HG03439 (cell line): Measurements from ENCODE around the gene B2M.
A peak's percentile ranks its signal among the peaks of the same experiment; 100 is the strongest.
"Not testable (repeated sequence)": the region's sequence is repeated elsewhere in the genome, so short reads cannot be mapped to it uniquely, and the experiment has no call there.

ENCODE experiments used
- ATAC-seq: cut with Tn5 transposase; IDR thresholded peaks from one replicate; pipeline ENCODE4 v1.9.1; 2021; ENCODE audit warnings: mild to moderate bottlenecking, moderate library complexity; ENCODE audit not compliant: unreplicated experiment

B2M gene

DNA sequence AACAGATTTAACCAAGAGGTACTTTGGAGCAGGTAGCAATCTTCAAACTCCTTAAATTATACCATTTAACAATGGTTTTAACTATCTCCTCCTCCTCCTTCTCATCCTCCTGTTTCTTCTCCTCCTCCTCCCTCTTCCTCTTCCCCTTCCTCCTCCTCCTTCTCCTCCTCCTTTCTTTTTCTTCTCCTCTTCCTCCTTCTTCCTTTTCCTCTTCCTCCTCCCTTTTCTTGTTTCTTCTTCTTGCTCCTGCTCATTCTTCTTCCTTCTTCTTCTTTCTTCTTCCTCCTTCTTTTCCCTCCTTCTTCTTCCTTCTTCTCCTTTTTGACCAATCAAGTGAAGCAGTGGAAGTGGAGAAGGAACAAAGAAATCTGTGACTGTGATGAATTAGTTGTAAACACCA is 14.3 kb upstream of the B2M start:
- no peak for ATAC-seq

DNA sequence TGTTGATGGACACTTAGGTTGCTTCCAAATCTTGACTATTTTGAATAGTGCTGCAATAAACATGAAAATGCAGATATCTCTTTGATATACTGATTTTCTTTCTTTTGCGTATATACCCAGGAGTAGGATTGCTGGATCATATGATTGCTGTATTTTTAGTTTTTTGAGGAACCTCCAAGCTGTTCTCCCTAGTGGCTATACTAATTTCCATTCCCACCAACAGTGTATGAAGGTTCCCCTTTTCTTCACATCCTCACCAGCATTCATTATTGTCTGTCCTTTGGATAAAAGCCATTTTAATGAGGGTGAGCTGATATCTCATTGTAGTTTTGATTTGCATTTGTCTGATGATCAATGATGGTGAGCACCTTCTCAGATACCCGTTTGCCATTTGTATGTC is 12.7 kb upstream of the B2M start:
- no peak for ATAC-seq

DNA sequence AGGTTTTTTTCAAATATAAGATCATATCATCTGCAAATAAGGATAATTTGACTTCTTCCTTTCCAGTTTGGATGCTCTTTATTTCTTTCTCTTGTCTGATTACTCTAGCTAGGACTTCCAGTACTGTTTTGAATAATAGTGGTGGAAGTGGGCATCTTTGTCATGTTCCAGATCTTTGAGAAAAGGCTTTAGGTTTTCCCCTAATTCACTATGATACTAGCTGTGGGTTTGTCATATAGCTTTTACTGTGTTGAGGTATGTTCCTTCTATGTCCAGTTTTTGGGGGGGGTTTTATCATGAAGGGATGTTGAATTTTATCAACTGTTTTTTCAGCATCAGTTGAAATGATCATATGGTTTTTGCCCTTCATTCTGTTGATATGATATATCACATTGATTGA is 10.6 kb upstream of the B2M start:
- not testable (repeated sequence) for ATAC-seq

DNA sequence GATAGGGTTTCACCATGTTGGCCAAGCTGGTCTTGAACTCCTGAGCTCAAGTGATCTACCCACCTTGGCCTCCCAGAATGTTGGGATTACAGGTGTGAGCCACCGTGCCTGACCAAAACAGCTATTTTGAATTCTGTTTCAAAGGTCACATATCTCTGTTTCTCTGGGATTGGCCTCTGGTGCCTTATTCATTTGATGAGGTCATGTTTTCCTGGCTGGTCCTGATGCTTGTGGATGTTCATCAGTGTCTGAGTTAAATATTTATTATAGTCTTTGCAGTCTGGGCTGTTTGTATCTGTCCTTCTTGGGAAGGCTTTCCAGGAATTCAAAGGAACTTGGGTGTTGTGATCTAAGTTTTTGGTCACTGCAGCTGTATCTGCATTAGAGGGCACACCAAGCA is 5.3 kb upstream of the B2M start:
- no peak for ATAC-seq

DNA sequence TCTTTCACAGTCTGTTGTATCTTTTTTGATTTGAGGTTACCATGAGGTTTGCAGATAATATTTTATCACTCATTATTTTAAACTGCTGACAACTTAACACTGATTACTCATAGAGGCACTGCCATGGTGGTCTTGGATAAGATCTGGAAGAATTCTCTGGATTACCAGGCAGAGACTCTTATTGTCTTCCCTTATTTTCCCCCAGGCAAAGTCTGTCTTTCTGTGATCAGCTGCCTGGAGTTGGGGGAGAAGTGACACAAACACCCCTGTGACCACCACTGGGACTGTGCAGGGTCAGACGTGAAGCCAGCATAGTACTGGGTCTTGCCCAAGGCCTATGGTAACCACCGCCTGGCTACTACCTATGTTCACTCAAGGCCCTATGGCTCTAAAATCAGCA is 4.9 kb upstream of the B2M start:
- ATAC-seq = no peak

DNA sequence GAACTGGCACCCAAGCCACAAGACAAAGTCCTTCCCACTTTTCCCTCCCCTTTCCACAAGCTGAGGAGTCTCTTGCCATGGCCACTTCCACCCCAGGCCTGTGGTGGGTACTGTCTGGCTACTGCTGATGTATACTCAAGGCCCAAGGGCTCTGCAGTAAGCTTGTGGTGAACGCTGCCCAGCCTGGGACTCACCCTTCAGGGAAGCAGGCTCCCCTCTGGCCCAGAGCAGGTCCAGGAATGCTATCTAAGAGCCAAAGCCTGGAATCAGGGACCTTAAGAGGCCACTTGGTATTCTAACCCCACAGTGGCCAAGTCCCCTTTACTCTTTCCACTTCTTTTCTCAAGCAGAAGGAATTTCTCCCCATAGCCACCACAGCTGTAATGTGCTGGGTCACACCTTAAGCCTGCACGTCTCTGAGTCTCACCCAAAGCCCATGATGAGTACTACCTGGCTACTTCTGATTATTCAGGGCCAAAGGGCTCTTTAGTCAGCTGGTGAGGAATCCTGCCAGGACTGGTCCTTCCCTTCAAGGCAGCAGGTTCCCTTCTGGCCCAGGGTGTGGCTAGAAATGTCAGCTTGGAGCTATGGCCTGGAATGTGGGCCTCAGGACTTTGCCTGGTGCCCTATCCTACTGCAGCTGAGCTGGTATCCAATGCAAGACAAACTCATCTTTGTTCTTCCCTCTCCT is 4.2 kb upstream of the B2M start:
- no peak for ATAC-seq

DNA sequence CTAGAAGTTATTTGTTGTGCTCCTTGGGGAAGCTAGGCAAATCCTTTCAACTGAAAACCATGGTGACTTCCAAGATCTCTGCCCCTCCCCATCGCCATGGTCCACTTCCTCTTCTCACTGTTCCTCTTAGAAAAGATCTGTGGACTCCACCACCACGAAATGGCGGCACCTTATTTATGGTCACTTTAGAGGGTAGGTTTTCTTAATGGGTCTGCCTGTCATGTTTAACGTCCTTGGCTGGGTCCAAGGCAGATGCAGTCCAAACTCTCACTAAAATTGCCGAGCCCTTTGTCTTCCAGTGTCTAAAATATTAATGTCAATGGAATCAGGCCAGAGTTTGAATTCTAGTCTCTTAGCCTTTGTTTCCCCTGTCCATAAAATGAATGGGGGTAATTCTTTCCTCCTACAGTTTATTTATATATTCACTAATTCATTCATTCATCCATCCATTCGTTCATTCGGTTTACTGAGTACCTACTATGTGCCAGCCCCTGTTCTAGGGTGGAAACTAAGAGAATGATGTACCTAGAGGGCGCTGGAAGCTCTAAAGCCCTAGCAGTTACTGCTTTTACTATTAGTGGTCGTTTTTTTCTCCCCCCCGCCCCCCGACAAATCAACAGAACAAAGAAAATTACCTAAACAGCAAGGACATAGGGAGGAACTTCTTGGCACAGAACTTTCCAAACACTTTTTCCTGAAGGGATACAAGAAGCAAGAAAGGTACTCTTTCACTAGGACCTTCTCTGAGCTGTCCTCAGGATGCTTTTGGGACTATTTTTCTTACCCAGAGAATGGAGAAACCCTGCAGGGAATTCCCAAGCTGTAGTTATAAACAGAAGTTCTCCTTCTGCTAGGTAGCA is 851 bp upstream of the B2M start:
- ATAC-seq = no peak

DNA sequence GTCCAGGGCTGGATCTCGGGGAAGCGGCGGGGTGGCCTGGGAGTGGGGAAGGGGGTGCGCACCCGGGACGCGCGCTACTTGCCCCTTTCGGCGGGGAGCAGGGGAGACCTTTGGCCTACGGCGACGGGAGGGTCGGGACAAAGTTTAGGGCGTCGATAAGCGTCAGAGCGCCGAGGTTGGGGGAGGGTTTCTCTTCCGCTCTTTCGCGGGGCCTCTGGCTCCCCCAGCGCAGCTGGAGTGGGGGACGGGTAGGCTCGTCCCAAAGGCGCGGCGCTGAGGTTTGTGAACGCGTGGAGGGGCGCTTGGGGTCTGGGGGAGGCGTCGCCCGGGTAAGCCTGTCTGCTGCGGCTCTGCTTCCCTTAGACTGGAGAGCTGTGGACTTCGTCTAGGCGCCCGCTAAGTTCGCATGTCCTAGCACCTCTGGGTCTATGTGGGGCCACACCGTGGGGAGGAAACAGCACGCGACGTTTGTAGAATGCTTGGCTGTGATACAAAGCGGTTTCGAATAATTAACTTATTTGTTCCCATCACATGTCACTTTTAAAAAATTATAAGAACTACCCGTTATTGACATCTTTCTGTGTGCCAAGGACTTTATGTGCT is 527 bp downstream of the B2M start:
- ATAC-seq = peak; percentile 17

DNA sequence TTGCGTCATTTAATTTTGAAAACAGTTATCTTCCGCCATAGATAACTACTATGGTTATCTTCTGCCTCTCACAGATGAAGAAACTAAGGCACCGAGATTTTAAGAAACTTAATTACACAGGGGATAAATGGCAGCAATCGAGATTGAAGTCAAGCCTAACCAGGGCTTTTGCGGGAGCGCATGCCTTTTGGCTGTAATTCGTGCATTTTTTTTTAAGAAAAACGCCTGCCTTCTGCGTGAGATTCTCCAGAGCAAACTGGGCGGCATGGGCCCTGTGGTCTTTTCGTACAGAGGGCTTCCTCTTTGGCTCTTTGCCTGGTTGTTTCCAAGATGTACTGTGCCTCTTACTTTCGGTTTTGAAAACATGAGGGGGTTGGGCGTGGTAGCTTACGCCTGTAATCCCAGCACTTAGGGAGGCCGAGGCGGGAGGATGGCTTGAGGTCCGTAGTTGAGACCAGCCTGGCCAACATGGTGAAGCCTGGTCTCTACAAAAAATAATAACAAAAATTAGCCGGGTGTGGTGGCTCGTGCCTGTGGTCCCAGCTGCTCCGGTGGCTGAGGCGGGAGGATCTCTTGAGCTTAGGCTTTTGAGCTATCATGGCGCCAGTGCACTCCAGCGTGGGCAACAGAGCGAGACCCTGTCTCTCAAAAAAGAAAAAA is 1.2 kb downstream of the B2M start:
- no peak for ATAC-seq

DNA sequence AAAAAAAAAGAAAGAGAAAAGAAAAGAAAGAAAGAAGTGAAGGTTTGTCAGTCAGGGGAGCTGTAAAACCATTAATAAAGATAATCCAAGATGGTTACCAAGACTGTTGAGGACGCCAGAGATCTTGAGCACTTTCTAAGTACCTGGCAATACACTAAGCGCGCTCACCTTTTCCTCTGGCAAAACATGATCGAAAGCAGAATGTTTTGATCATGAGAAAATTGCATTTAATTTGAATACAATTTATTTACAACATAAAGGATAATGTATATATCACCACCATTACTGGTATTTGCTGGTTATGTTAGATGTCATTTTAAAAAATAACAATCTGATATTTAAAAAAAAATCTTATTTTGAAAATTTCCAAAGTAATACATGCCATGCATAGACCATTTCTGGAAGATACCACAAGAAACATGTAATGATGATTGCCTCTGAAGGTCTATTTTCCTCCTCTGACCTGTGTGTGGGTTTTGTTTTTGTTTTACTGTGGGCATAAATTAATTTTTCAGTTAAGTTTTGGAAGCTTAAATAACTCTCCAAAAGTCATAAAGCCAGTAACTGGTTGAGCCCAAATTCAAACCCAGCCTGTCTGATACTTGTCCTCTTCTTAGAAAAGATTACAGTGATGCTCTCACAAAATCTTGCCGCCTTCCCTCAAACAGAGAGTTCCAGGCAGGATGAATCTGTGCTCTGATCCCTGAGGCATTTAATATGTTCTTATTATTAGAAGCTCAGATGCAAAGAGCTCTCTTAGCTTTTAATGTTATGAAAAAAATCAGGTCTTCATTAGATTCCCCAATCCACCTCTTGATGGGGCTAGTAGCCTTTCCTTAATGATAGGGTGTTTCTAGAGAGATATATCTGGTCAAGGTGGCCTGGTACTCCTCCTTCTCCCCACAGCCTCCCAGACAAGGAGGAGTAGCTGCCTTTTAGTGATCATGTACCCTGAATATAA is 2.0 kb downstream of the B2M start:
- no peak for ATAC-seq

DNA sequence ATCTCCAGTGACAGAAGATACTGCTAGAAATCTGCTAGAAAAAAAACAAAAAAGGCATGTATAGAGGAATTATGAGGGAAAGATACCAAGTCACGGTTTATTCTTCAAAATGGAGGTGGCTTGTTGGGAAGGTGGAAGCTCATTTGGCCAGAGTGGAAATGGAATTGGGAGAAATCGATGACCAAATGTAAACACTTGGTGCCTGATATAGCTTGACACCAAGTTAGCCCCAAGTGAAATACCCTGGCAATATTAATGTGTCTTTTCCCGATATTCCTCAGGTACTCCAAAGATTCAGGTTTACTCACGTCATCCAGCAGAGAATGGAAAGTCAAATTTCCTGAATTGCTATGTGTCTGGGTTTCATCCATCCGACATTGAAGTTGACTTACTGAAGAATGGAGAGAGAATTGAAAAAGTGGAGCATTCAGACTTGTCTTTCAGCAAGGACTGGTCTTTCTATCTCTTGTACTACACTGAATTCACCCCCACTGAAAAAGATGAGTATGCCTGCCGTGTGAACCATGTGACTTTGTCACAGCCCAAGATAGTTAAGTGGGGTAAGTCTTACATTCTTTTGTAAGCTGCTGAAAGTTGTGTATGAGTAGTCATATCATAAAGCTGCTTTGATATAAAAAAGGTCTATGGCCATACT is 4.0 kb downstream of the B2M start:
- ATAC-seq = no peak

DNA sequence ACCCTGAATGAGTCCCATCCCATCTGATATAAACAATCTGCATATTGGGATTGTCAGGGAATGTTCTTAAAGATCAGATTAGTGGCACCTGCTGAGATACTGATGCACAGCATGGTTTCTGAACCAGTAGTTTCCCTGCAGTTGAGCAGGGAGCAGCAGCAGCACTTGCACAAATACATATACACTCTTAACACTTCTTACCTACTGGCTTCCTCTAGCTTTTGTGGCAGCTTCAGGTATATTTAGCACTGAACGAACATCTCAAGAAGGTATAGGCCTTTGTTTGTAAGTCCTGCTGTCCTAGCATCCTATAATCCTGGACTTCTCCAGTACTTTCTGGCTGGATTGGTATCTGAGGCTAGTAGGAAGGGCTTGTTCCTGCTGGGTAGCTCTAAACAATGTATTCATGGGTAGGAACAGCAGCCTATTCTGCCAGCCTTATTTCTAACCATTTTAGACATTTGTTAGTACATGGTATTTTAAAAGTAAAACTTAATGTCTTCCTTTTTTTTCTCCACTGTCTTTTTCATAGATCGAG is 4.5 kb downstream of the B2M start:
- no peak for ATAC-seq

DNA sequence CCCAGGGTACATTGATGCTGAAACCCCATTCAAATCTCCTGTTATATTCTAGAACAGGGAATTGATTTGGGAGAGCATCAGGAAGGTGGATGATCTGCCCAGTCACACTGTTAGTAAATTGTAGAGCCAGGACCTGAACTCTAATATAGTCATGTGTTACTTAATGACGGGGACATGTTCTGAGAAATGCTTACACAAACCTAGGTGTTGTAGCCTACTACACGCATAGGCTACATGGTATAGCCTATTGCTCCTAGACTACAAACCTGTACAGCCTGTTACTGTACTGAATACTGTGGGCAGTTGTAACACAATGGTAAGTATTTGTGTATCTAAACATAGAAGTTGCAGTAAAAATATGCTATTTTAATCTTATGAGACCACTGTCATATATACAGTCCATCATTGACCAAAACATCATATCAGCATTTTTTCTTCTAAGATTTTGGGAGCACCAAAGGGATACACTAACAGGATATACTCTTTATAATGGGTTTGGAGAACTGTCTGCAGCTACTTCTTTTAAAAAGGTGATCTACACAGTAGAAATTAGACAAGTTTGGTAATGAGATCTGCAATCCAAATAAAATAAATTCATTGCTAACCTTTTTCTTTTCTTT is 5.8 kb downstream of the B2M start:
- no peak for ATAC-seq

DNA sequence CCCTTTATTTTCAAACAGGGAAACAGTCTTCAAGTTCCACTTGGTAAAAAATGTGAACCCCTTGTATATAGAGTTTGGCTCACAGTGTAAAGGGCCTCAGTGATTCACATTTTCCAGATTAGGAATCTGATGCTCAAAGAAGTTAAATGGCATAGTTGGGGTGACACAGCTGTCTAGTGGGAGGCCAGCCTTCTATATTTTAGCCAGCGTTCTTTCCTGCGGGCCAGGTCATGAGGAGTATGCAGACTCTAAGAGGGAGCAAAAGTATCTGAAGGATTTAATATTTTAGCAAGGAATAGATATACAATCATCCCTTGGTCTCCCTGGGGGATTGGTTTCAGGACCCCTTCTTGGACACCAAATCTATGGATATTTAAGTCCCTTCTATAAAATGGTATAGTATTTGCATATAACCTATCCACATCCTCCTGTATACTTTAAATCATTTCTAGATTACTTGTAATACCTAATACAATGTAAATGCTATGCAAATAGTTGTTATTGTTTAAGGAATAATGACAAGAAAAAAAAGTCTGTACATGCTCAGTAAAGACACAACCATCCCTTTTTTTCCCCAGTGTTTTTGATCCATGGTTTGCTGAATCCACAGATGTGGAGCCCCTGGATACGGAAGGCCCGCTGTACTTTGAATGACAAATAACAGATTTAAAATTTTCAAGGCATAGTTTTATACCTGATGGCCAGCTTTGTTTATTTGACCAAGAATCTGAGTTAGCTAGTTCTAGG is 7.0 kb downstream of the B2M start:
- ATAC-seq = no peak

DNA sequence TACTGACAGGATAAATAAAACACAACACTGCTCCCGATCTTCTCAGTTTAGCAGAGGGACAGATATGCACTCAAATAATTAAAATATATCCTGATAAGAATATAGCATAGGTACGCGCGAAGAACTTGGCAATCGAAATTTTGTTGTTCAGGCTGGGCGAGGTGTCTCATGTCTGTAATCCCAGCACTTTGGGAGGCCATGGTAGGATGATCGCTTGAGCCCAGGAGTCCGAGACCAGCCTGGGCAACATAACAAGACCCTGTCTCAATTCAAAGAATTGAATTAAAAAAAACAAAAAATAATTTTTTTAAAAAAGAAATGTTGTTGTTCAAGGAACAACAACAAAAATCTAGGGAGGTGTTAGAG is 7.6 kb downstream of the B2M start:
- ATAC-seq = peak; percentile 0

DNA sequence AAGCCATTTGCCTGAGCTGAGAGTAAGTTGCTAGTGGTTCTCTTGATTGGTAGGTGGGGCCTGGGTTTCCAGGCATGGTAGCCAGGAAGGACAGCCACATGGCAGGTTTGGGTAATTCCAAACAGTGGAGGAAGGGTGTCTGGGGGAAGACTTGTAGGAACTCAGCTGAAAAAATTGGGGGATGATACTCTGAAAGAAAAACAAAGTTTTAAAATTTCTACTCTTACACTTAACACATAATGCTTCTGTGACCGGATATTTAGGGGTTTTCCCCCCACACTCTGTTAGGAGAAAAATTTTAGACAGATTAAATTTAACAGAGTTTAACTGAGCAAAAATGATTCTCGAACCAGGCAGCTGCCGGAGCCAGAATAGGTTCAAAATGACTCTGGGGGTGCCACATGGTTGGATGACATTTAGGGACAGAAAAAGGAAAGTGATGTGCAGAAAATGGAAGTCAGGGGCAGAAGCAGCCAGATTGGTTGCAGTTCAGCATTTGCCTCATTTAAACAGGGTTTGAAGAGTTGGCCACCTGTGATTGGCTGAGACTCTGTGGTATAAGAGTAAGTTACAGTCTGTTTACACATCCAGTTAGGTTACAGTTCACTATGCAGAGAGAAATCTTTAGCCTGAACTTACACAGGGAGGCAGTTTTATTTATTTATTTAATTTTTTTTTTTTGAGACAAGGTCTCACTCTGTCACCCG is 8.1 kb downstream of the B2M start:
- ATAC-seq = peak; percentile 51

DNA sequence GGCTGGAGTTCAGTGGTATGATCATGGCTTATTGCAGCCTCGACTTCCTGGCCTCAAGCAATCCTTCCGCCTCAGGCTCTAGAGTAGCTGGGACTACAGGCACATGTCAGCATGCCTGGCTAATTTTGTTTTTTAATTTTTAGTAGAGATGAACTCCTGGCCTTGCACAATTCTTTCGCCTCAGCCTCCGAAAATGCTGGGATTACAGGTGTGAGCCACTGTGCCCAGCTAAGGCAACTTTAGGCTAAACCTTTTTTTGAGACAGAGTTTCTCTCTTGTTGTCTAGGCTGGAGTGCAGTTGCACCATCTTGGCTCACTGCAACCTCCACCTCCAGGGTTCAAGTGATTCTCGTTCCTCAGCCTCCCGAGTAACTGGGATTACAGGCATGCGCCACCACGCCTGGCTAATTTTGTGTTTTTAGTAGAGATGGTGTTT is 8.7 kb downstream of the B2M start:
- not testable (repeated sequence) for ATAC-seq
